ENCODE measurements around the gene ASB2. TPM values are rescaled to one million over a fixed set of nuclear protein-coding genes. Genes with fewer than 3 reads are reported as not detected.

The ASB2 gene
- total RNA-seq, 1 experiment from 2014 or later = not detected

GRCh38 chr14:94000267-94000666, 23.9 kb upstream of the ASB2 start:
- ChIA-PET POLR2A (ENCODE audit: unreplicated experiment) (no interaction called here), CTCF (no interaction called here)
- Histone ChIP-seq H3K27ac (no peak overlapping the region), H3K9me3 (ENCODE audit: insufficient read depth, low read depth) (no peaks in the 10 kb centered on the region), H4K20me1 (ENCODE audit: insufficient read depth) (no peaks in the 10 kb centered on the region), H3K79me2 (ENCODE audit: low read depth) (no peaks in the 10 kb centered on the region), H3K4me2 (no peak overlapping the region), H3K4me3 (no peak overlapping the region), H3K4me1 (replicated peaks; ENCODE audit: insufficient read depth) (no peaks in the 10 kb centered on the region), H3K36me3 (ENCODE audit: low read depth) (no peaks in the 10 kb centered on the region), H2AFZ (no peak overlapping the region), H3K27me3 (ENCODE audit: insufficient read depth, low read depth) (no peaks in the 10 kb centered on the region), H3K9me2 (ENCODE audit: insufficient read depth) (no peaks in the 10 kb centered on the region), H3F3A (ENCODE audit: insufficient read depth, low read depth) (no peaks in the 10 kb centered on the region)
- DNase-seq = no peak
- intact Hi-C loops (cut with micrococcal nuclease; ENCODE audit: unreplicated experiment) = no loop called here
- BruUV-seq (replicated peaks) = no TSS peak
- TF ChIP-seq EZH2 (IDR thresholded peaks at IDR 0.05; ENCODE audit: low read depth) (no peak), CTCF (conservative IDR thresholded peaks at IDR 0.05) (no peak)

DNA sequence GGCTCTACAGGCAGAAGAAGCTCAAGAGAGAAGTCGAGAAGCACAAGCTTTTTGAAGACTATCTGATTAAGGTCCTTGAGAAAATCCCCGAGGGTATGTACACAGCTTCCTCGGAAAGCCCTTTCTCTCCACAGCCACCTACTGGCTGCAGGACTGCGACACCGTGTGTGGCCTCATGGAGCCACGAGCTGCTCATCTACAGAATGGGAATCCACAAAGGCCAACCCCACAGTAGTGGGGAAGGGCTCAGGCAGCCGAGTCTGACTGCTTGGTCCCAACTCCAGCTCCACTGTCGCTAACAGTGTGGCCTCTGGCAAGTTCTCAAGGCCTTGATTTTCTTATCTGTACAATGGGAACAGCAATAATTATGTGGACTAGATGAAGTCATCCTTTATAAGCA, 23.2 kb upstream of the ASB2 start:
- DNase-seq = no peak
- Histone ChIP-seq H3K79me2 (ENCODE audit: low read depth) (no peaks in the 10 kb centered on the region), H3K36me3 (ENCODE audit: low read depth) (no peaks in the 10 kb centered on the region), H3K4me3 (no peak overlapping the region), H3K9me3 (ENCODE audit: insufficient read depth, low read depth) (no peaks in the 10 kb centered on the region), H3K27me3 (ENCODE audit: insufficient read depth, low read depth) (no peaks in the 10 kb centered on the region), H4K20me1 (ENCODE audit: insufficient read depth) (no peaks in the 10 kb centered on the region), H3K27ac (no peak overlapping the region), H3K4me2 (no peak overlapping the region), H3K9me2 (ENCODE audit: insufficient read depth) (no peaks in the 10 kb centered on the region), H3K4me1 (replicated peaks; ENCODE audit: insufficient read depth) (no peaks in the 10 kb centered on the region), H3F3A (ENCODE audit: insufficient read depth, low read depth) (no peaks in the 10 kb centered on the region), H2AFZ (no peak overlapping the region)
- ChIA-PET CTCF (no interaction called here), POLR2A (ENCODE audit: unreplicated experiment) (no interaction called here)
- no peak for TF ChIP-seq EZH2 (IDR thresholded peaks at IDR 0.05; ENCODE audit: low read depth)
- TF ChIP-seq CTCF (conservative IDR thresholded peaks at IDR 0.05) = no peak
- intact Hi-C loops (cut with micrococcal nuclease; ENCODE audit: unreplicated experiment) = no loop called here
- BruUV-seq (replicated peaks) = no TSS peak

GRCh38 chr14:93998871-93999403, 22.6 kb upstream of the ASB2 start:
- Histone ChIP-seq H3K4me2 (no peak overlapping the region), H3K4me1 (replicated peaks; ENCODE audit: insufficient read depth) (no peaks in the 10 kb centered on the region), H3K27ac (no peak overlapping the region), H4K20me1 (ENCODE audit: insufficient read depth) (no peaks in the 10 kb centered on the region), H3K27me3 (ENCODE audit: insufficient read depth, low read depth) (no peaks in the 10 kb centered on the region), H3K36me3 (ENCODE audit: low read depth) (no peaks in the 10 kb centered on the region), H3K9me3 (ENCODE audit: insufficient read depth, low read depth) (no peaks in the 10 kb centered on the region), H3K9me2 (ENCODE audit: insufficient read depth) (no peaks in the 10 kb centered on the region), H3K79me2 (ENCODE audit: low read depth) (no peaks in the 10 kb centered on the region), H3F3A (ENCODE audit: insufficient read depth, low read depth) (no peaks in the 10 kb centered on the region), H3K4me3 (no peak overlapping the region), H2AFZ (no peak overlapping the region)
- no peak for TF ChIP-seq EZH2 (IDR thresholded peaks at IDR 0.05; ENCODE audit: low read depth)
- TF ChIP-seq CTCF (conservative IDR thresholded peaks at IDR 0.05) = no peak
- CTCF ChIA-PET = no interaction called here
- no peak for DNase-seq
- POLR2A ChIA-PET (ENCODE audit: unreplicated experiment) = no interaction called here
- intact Hi-C loops (cut with micrococcal nuclease; ENCODE audit: unreplicated experiment) = no loop called here
- no TSS peak for BruUV-seq (replicated peaks)

Measured in PC-9 (cell line).